Smooth muscle cell (in vitro differentiated cells): ENCODE measurements around the gene RPS6KL1. TPM values are rescaled to one million over a fixed set of nuclear protein-coding genes. Genes with fewer than 3 reads are reported as not detected.

Experiments
- DNase-seq: peaks from one replicate; lab custom pipeline; 2025; ENCODE audit not compliant: unreplicated experiment; lab: John Stamatoyannopoulos, UW
- H2AFZ ChIP-seq: fragments of 200-600 bp; sonication (generic); 2 replicates; pipeline ENCODE4 v1.6.0; 2016; ENCODE audit warnings: antibody characterized with exemption, low read depth, mild to moderate bottlenecking
- H3F3A ChIP-seq: fragments of 200-600 bp; sonication (generic); 2 replicates; pipeline ENCODE4 v1.6.0; 2017; ENCODE audit warnings: antibody characterized with exemption, low read depth
- H3K27ac ChIP-seq: fragments of 200-600 bp; sonication (generic); 2 replicates; pipeline ENCODE4 v1.5.1; 2016; ENCODE audit warnings: low read depth, mild to moderate bottlenecking
- H3K27me3 ChIP-seq: fragments of 200-600 bp; sonication (generic); 2 replicates; pipeline ENCODE4 v1.6.1; 2016; ENCODE audit warnings: low read depth, mild to moderate bottlenecking
- H3K36me3 ChIP-seq: fragments of 200-600 bp; sonication (generic); 2 replicates; pipeline ENCODE4 v1.5.1; 2016; ENCODE audit warnings: low read depth
- H3K4me1 ChIP-seq: fragments of 200-600 bp; sonication (generic); 2 replicates; pipeline ENCODE4 v1.5.1; 2016; ENCODE audit warnings: low read depth
- H3K4me2 ChIP-seq: fragments of 200-600 bp; sonication (generic); 2 replicates; pipeline ENCODE4 v1.6.0; 2016; ENCODE audit warnings: mild to moderate bottlenecking
- H3K4me3 ChIP-seq: fragments of 200-600 bp; sonication (generic); 2 replicates; pipeline ENCODE4 v1.5.1; 2016; ENCODE audit warnings: mild to moderate bottlenecking
- H3K79me2 ChIP-seq: fragments of 200-600 bp; sonication (generic); 2 replicates; pipeline ENCODE4 v1.6.0; 2016; ENCODE audit warnings: low read depth, mild to moderate bottlenecking
- H3K9ac ChIP-seq: fragments of 200-600 bp; sonication (generic); 2 replicates; pipeline ENCODE4 v1.6.0; 2016; ENCODE audit warnings: low read depth
- H3K9me3 ChIP-seq: fragments of 200-600 bp; sonication (generic); replicated peaks from 2 replicates; pipeline ENCODE4 v1.5.1; 2016; ENCODE audit warnings: low read depth
- H4K20me1 ChIP-seq: fragments of 200-600 bp; sonication (generic); 2 replicates; pipeline ENCODE4 v1.6.0; 2016; ENCODE audit warnings: low read depth
- CTCF ChIP-seq: fragments of 200-600 bp; sonication (generic); IDR thresholded peaks from 2 replicates; pipeline ENCODE4 v1.5.1; 2017; ENCODE audit warnings: borderline replicate concordance, mild to moderate bottlenecking, antibody characterized with exemption; ENCODE audit not compliant: insufficient read depth, poor library complexity, severe bottlenecking
- WGBS: methylation state at CpG from one replicate; pipeline ENCODE4 v1.1.7; 2016; ENCODE audit warnings: low lambda C conversion rate; 5-methylcytosine and 5-hydroxymethylcytosine counted together
- polyA plus RNA-seq: library from polyadenylated mRNA; unstranded; fragments of >200 nt; fragmentation: Nextera tagmentation; extraction: Ambion mirVana; gene quantifications from 2 replicates; pipeline ENCODE4 v1.2.1, GENCODE V29; 2016
- total RNA-seq: library from RNA; depleted of rRNA; stranded (reverse); fragments of >200 nt; gene quantifications from 2 replicates; pipeline ENCODE4 v1.2.3, GENCODE V29; 2014

RPS6KL1 gene
- total and polyA plus RNA-seq, 2 experiments from 2014 or later = not detected

- H3K27ac ChIP-seq = no peak overlapping the region
- TF ChIP-seq CTCF = no peak
- H3K9me3 ChIP-seq = no peaks in the 10 kb centered on the region
- peaks cover 4% of the 10 kb centered on the region for H3K4me1 ChIP-seq
- H3F3A ChIP-seq = no peaks in the 10 kb centered on the region
- no peaks in the 10 kb centered on the region for H3K36me3 ChIP-seq
- WGBS = 86% methylated on average over 23 of the region's 23 CpGs
- no peak overlapping the region for H3K4me3 ChIP-seq
- H3K4me2 ChIP-seq = no peak overlapping the region
- H4K20me1 ChIP-seq = no peaks in the 10 kb centered on the region
- no peak overlapping the region for H3K9ac ChIP-seq
- H3K79me2 ChIP-seq = peaks cover 3% of the 10 kb centered on the region
- no peak overlapping the region for H2AFZ ChIP-seq
- H3K27me3 ChIP-seq = no peaks in the 10 kb centered on the region
- DNase-seq = no peak
Observed at GRCh38 chr14:74948228-74949175, 25.4 kb upstream of the RPS6KL1 start.

GRCh38 chr14:74947353-74948227, 24.5 kb upstream of the RPS6KL1 start:
- Histone ChIP-seq H3K4me3 (no peak overlapping the region), H3K79me2 (no peaks in the 10 kb centered on the region), H3K4me1 (peaks cover 4% of the 10 kb centered on the region), H2AFZ (no peak overlapping the region), H3K9me3 (no peaks in the 10 kb centered on the region), H4K20me1 (no peaks in the 10 kb centered on the region), H3K36me3 (no peaks in the 10 kb centered on the region), H3K4me2 (no peak overlapping the region), H3K27ac (no peak overlapping the region), H3K27me3 (no peaks in the 10 kb centered on the region), H3F3A (no peaks in the 10 kb centered on the region), H3K9ac (no peak overlapping the region)
- no peak for TF ChIP-seq CTCF
- no peak for DNase-seq
- 97% methylated on average over 13 of the region's 13 CpGs for WGBS

GRCh38 chr14:74946659-74947281, 23.7 kb upstream of the RPS6KL1 start:
- H3K36me3 ChIP-seq = no peaks in the 10 kb centered on the region
- H3K9ac ChIP-seq = no peak overlapping the region
- no peak for DNase-seq
- no peak overlapping the region for H3K27ac ChIP-seq
- no peaks in the 10 kb centered on the region for H3F3A ChIP-seq
- no peaks in the 10 kb centered on the region for H3K79me2 ChIP-seq
- H3K27me3 ChIP-seq = no peaks in the 10 kb centered on the region
- no peak for TF ChIP-seq CTCF
- no peak overlapping the region for H3K4me2 ChIP-seq
- H4K20me1 ChIP-seq = no peaks in the 10 kb centered on the region
- H3K4me1 ChIP-seq = peaks cover 7% of the 10 kb centered on the region
- no peaks in the 10 kb centered on the region for H3K9me3 ChIP-seq
- WGBS = 43% methylated on average over 5 of the region's 5 CpGs
- H3K4me3 ChIP-seq = no peak overlapping the region
- no peak overlapping the region for H2AFZ ChIP-seq
